ENCODE data around the gene SNRNP48. TPM values are rescaled to one million over a fixed set of nuclear protein-coding genes. Genes with fewer than 3 reads are reported as not detected.

SNRNP48 gene
- total and polyA plus RNA-seq, 2 donors (not counting 3 experiments of a cell fraction or from before 2014, with no cell fraction given), result 4.2 to 13.2 TPM

- Histone ChIP-seq H3K27me3 (ENCODE audit: control insufficient read depth in 2 of 2, insufficient read depth in 2 of 2, low read length in 2 of 2) (peaks cover 31 to 59% of the 10 kb centered on the region in 2 experiments), H3K4me1 (ENCODE audit: control insufficient read depth, extremely low read depth, insufficient read depth, low read length) (peaks cover 10% of the 10 kb centered on the region), H3K9me1 (replicated peaks; ENCODE audit: control insufficient read depth, extremely low read depth, insufficient read depth, low read length) (no peaks in the 10 kb centered on the region), H2AFZ (ENCODE audit: low read depth, low read length) (no peak overlapping the region), H4K20me1 (replicated peaks; ENCODE audit: control insufficient read depth, extremely low read depth, insufficient read depth, low read length) (no peaks in the 10 kb centered on the region), H3K9ac (replicated peaks; ENCODE audit: extremely low read depth, insufficient read depth, low read length) (no peak overlapping the region), H3K9me3 (replicated peaks; ENCODE audit: control insufficient read depth, insufficient read depth, low read length) (no peaks in the 10 kb centered on the region), H3K4me3 (replicated peaks in 1 of 3; ENCODE audit: insufficient read depth in 1 of 3, low read depth in 1 of 3, low read length in 3 of 3) (no peak overlapping the region), H3K27ac (ENCODE audit: insufficient read depth, low read depth, low read length) (no peak overlapping the region), H3K4me2 (ENCODE audit: insufficient read depth, low read length) (no peak overlapping the region), H3K36me3 (ENCODE audit: control insufficient read depth in 2 of 2, extremely low read depth in 1 of 2, insufficient read depth in 2 of 2, low read length in 2 of 2) (no peaks in the 10 kb centered on the region), H3K79me2 (ENCODE audit: control insufficient read depth, insufficient read depth, low read length) (no peaks in the 10 kb centered on the region)
- TF ChIP-seq MYC (IDR thresholded peaks at IDR 0.05; ENCODE audit: low read depth, low read length) (no peak), POLR2A (IDR thresholded peaks at IDR 0.05; ENCODE audit: low read depth, low read length) (no peak), FOS (IDR thresholded peaks at IDR 0.05; ENCODE audit: borderline replicate concordance, insufficient read depth, low read length) (no peak), GATA2 (IDR thresholded peaks at IDR 0.05; ENCODE audit: insufficient read depth, insufficient read length, low read depth, low read length) (no peak), CTCF (IDR thresholded peaks at IDR 0.05; ENCODE audit: extremely low read depth in 1 of 2, insufficient read depth in 1 of 2, low read depth in 1 of 2, low read length in 2 of 2) (no peak), JUN (IDR thresholded peaks at IDR 0.05; ENCODE audit: borderline replicate concordance, insufficient read depth, insufficient read length, low read depth) (no peak), POLR2AphosphoS5 (IDR thresholded peaks at IDR 0.05; ENCODE audit: insufficient read depth, low read depth, low read length) (no peak), EZH2 (IDR thresholded peaks at IDR 0.05; ENCODE audit: borderline replicate concordance, low read depth, low read length, severe bottlenecking) (no peak)
- TF ChIP-seq, protein P1, sequence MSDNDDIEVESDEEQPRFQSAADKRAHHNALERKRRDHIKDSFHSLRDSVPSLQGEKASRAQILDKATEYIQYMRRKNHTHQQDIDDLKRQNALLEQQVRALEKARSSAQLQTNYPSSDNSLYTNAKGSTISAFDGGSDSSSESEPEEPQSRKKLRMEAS (IDR thresholded peaks at IDR 0.05; ENCODE audit: insufficient read depth, insufficient read length), result no peak
- intact Hi-C loops (cut with micrococcal nuclease), result no loop called here
- DNase-seq (ENCODE audit: low read depth, low spot score) (no peak), FAIRE-seq (no peak)
- no TSS peak for BruUV-seq (replicated peaks)
- dilution Hi-C loops (cut with MboI; ENCODE audit: extremely low pct_ligation_motif_present, low sequenced_read_pairs), result no loop called here
- ChIA-PET CTCF (interaction anchor here (0.5 to 1.1 kb wide), 3 partner anchors 8 to 246 kb away, joined by 3 read pairs; partner anchors contain the start of gene SNRNP48), POLR2A (no interaction called here)
Measured at GRCh38 chr6:7546020-7546369, 44.0 kb upstream of the SNRNP48 start.

Data from endothelial cell of umbilical vein (primary cell).